Hepatocyte (in vitro differentiated cells): ENCODE data around the gene KCNMA1. TPM values are rescaled to one million over a fixed set of nuclear protein-coding genes. Genes with fewer than 3 reads are reported as not detected.

Experiments
- DNase-seq: peaks from one replicate; pipeline ENCODE4 v3.0.0-alpha.2; 2016; ENCODE audit warnings: low spot score
- H2AFZ ChIP-seq: fragments of 200-600 bp; sonication (generic); 2 replicates; pipeline ENCODE4 v1.6.0; 2016; ENCODE audit warnings: antibody characterized with exemption, mild to moderate bottlenecking
- H3K27ac ChIP-seq: fragments of 200-600 bp; sonication (generic); 2 replicates; pipeline ENCODE4 v1.5.1; 2016; ENCODE audit warnings: mild to moderate bottlenecking
- H3K27me3 ChIP-seq: fragments of 200-600 bp; sonication (generic); 2 replicates; pipeline ENCODE4 v1.6.1; 2016
- H3K36me3 ChIP-seq: fragments of 200-600 bp; sonication (generic); replicated peaks from 2 replicates; pipeline ENCODE4 v1.5.1; 2016; ENCODE audit warnings: low read depth; ENCODE audit not compliant: insufficient read depth
- H3K4me1 ChIP-seq: fragments of 200-600 bp; sonication (generic); 2 replicates; pipeline ENCODE4 v1.5.1; 2016; ENCODE audit warnings: mild to moderate bottlenecking, moderate library complexity; ENCODE audit not compliant: insufficient read depth
- H3K4me2 ChIP-seq: fragments of 200-600 bp; sonication (generic); 2 replicates; pipeline ENCODE4 v1.6.0; 2016
- H3K4me3 ChIP-seq: fragments of 200-600 bp; sonication (generic); 2 replicates; pipeline ENCODE4 v1.5.1; 2016; ENCODE audit warnings: mild to moderate bottlenecking
- H3K79me2 ChIP-seq: fragments of 200-600 bp; sonication (generic); 2 replicates; pipeline ENCODE4 v1.6.0; 2017; ENCODE audit warnings: mild to moderate bottlenecking
- H3K9me2 ChIP-seq: fragments of 200-600 bp; sonication (generic); replicated peaks from 2 replicates; pipeline ENCODE4 v1.6.0; 2017; ENCODE audit warnings: mild to moderate bottlenecking; ENCODE audit not compliant: insufficient read depth
- H3K9me3 ChIP-seq: fragments of 200-600 bp; sonication (generic); 2 replicates; pipeline ENCODE4 v1.5.1; 2016; ENCODE audit warnings: low read depth, mild to moderate bottlenecking
- H4K20me1 ChIP-seq: fragments of 200-600 bp; sonication (generic); 2 replicates; pipeline ENCODE4 v1.6.0; 2016; ENCODE audit warnings: mild to moderate bottlenecking; ENCODE audit not compliant: insufficient read depth, poor library complexity, severe bottlenecking
- EZH2 ChIP-seq: fragments of 200-600 bp; sonication (generic); IDR thresholded peaks from 2 replicates; pipeline ENCODE4 v1.6.1; 2016; ENCODE audit warnings: antibody characterized with exemption, mild to moderate bottlenecking, borderline replicate concordance
- EZH2phosphoT487 ChIP-seq: fragments of 200-600 bp; sonication (generic); IDR thresholded peaks from one replicate; pipeline ENCODE4 v1.6.1; 2018; ENCODE audit warnings: antibody characterized with exemption, mild to moderate bottlenecking, low read depth, moderate library complexity; ENCODE audit not compliant: unreplicated experiment, severe bottlenecking
- WGBS: methylation state at CpG from one replicate; pipeline ENCODE4 v1.1.6; 2016; ENCODE audit warnings: low lambda C conversion rate; ENCODE audit errors: missing lambda C conversion rate; 5-methylcytosine and 5-hydroxymethylcytosine counted together
- polyA plus RNA-seq: library from polyadenylated mRNA; unstranded; fragments of >200 nt; fragmentation: Nextera tagmentation; extraction: Ambion mirVana; gene quantifications from 2 replicates; pipeline ENCODE4 v1.2.1, GENCODE V29; 2016
- total RNA-seq: library from RNA; depleted of rRNA; stranded (reverse); fragments of >200 nt; gene quantifications from 2 replicates; pipeline ENCODE4 v1.2.3, GENCODE V29; 2014
- TF ChIP-seq, protein P1 (sequence below): fragments of 200-600 bp; sonication (generic); IDR thresholded peaks from 2 replicates; pipeline ENCODE4 v1.5.1; 2016; ENCODE audit warnings: antibody characterized with exemption, mild to moderate bottlenecking; ENCODE audit not compliant: poor library complexity

KCNMA1 gene
- total and polyA plus RNA-seq, 2 experiments from 2014 or later: 42.6 to 73.3 TPM

DNA sequence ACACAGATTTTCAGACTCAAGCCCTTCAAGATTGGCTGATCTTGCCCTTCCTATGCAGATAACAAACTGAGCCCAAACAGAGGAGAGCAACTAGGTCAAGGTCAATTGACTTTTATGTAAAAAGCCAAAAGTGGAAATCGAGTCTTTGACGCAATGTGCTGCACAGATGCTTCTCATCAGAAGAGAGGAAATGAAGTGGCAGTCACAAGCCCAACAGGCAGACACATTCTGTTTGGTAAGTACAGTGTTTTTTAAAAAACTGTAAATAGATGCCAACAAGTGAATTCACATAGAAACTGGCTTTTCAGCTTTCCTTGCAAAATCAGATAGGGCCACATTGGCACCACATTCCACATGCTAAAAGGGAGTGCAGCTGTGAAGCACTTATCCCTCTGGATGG is 606.6 kb downstream of the KCNMA1 start:
- Histone ChIP-seq H3K4me2 (no peak overlapping the region), H3K36me3 (no peaks in the 10 kb centered on the region), H3K4me1 (no peaks in the 10 kb centered on the region), H3K9me3 (no peaks in the 10 kb centered on the region), H3K9me2 (no peaks in the 10 kb centered on the region), H3K27ac (no peak overlapping the region), H3K79me2 (no peaks in the 10 kb centered on the region), H3K27me3 (no peaks in the 10 kb centered on the region), H2AFZ (no peak overlapping the region), H4K20me1 (no peaks in the 10 kb centered on the region), H3K4me3 (no peak overlapping the region)
- WGBS: 74% methylated on average over 2 of the region's 2 CpGs
- DNase-seq: no peak
- TF ChIP-seq EZH2: no peak
- no peak for TF ChIP-seq EZH2phosphoT487
- TF ChIP-seq, protein P1, sequence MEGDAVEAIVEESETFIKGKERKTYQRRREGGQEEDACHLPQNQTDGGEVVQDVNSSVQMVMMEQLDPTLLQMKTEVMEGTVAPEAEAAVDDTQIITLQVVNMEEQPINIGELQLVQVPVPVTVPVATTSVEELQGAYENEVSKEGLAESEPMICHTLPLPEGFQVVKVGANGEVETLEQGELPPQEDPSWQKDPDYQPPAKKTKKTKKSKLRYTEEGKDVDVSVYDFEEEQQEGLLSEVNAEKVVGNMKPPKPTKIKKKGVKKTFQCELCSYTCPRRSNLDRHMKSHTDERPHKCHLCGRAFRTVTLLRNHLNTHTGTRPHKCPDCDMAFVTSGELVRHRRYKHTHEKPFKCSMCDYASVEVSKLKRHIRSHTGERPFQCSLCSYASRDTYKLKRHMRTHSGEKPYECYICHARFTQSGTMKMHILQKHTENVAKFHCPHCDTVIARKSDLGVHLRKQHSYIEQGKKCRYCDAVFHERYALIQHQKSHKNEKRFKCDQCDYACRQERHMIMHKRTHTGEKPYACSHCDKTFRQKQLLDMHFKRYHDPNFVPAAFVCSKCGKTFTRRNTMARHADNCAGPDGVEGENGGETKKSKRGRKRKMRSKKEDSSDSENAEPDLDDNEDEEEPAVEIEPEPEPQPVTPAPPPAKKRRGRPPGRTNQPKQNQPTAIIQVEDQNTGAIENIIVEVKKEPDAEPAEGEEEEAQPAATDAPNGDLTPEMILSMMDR: no peak

DNA sequence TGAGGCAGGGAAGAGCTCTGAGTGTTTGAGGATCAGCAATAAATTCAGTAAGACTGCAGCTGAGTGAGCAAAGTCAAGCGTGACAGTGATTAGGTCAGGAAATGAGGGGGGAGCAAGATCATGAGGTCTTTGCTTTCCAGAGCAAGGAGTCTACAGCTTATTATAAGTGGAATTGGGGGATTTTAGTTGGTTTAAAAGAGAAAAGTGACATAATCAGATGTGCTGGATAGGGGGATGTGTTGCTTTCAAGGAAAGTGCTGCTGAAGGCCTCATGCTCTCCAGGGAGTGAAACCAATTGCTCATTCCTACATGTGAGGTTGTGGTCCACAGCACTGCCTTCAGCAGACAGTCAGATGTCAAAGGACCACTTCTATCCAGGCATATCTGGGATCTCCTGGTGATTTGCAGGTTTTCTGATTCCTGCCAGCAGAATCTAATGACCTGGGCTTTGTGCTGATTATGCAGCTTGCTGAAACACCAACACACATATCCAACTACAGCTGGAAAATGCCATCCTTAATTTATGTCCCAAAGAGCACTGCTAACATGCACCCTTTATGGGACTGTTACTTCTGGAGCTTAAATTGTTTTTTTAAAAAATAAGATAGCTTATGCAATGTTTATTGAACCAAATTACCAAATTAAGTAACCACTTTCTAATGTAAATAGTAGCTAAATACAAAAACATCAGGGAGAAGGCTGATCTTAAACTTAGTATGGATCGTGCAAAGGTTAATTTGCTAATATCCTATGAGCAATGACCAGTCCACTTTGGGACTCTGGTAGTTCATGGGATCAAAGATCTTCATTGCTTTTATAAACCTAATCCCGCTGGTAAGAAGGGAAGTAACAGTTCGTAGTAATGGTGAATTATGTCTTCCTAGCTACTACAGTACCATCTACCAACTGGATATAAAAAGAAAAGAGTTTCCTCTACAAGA is 607.6 kb downstream of the KCNMA1 start:
- H3K4me1 ChIP-seq: no peaks in the 10 kb centered on the region
- H3K4me2 ChIP-seq: no peak overlapping the region
- no peaks in the 10 kb centered on the region for H3K27me3 ChIP-seq
- no peaks in the 10 kb centered on the region for H3K9me2 ChIP-seq
- H2AFZ ChIP-seq: no peak overlapping the region
- TF ChIP-seq EZH2phosphoT487 (no peak), EZH2 (no peak)
- TF ChIP-seq, protein P1: no peak
- WGBS: 71% methylated on average over 4 of the region's 4 CpGs
- H3K36me3 ChIP-seq: no peaks in the 10 kb centered on the region
- H3K27ac ChIP-seq: no peak overlapping the region
- H3K4me3 ChIP-seq: no peak overlapping the region
- no peaks in the 10 kb centered on the region for H3K79me2 ChIP-seq
- H4K20me1 ChIP-seq: no peaks in the 10 kb centered on the region
- no peaks in the 10 kb centered on the region for H3K9me3 ChIP-seq
- no peak for DNase-seq

GRCh38 chr10:77028042-77028441 is 609.6 kb downstream of the KCNMA1 start:
- no peak for DNase-seq
- Histone ChIP-seq H3K4me2 (no peak overlapping the region), H3K9me3 (no peaks in the 10 kb centered on the region), H2AFZ (no peak overlapping the region), H3K36me3 (no peaks in the 10 kb centered on the region), H3K4me1 (no peaks in the 10 kb centered on the region), H3K9me2 (no peaks in the 10 kb centered on the region), H3K27me3 (no peaks in the 10 kb centered on the region), H3K27ac (no peak overlapping the region), H3K4me3 (no peak overlapping the region), H3K79me2 (no peaks in the 10 kb centered on the region), H4K20me1 (no peaks in the 10 kb centered on the region)
- 48% methylated on average over 6 of the region's 6 CpGs for WGBS
- no peak for TF ChIP-seq EZH2phosphoT487
- TF ChIP-seq, protein P1: no peak
- TF ChIP-seq EZH2: no peak
